GM12873 (cell line): Measurements from ENCODE around the gene ENTPD6.

ENCODE experiments used
- TF ChIP-seq, protein P1 (sequence below): IDR thresholded peaks from 2 replicates; pipeline ENCODE4 v1.5.1; 2012; ENCODE audit warnings: low read depth, mild to moderate bottlenecking, moderate library complexity, low read length, control low read depth; ENCODE audit not compliant: insufficient read depth; ENCODE audit errors: missing control alignments

ENTPD6 gene

DNA sequence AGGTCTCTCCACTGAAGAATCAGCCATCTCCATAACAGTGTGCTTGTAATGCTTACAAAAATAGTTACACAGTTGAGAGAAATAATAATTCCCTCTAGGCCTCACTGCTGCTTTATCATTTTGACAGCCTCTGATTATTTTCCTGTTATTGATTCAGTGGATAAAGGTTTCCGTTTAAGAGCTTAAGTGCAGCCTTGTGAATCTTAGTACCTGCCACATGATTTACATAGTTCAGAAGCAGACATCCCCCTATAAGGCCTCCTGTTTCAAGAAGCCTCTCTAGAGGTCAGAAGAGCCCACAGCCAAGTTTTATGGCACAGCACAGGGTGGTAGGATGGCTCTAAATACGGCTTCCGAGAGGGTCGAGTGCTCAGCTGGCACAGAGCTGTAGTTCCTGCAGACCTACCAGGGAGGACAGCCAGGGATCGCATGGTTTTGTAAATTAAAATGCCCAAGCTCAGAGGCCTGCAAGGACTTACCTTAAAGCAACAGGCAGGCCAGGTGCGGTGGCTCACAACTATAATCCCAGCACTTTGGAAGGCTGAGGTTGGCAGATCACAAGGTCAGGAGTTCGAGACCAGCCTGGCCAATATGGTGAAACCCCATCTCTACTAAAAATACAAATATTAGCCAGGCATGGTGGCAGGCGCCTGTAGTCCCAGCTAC is 34.8 kb downstream of the ENTPD6 start:
- TF ChIP-seq, protein P1, sequence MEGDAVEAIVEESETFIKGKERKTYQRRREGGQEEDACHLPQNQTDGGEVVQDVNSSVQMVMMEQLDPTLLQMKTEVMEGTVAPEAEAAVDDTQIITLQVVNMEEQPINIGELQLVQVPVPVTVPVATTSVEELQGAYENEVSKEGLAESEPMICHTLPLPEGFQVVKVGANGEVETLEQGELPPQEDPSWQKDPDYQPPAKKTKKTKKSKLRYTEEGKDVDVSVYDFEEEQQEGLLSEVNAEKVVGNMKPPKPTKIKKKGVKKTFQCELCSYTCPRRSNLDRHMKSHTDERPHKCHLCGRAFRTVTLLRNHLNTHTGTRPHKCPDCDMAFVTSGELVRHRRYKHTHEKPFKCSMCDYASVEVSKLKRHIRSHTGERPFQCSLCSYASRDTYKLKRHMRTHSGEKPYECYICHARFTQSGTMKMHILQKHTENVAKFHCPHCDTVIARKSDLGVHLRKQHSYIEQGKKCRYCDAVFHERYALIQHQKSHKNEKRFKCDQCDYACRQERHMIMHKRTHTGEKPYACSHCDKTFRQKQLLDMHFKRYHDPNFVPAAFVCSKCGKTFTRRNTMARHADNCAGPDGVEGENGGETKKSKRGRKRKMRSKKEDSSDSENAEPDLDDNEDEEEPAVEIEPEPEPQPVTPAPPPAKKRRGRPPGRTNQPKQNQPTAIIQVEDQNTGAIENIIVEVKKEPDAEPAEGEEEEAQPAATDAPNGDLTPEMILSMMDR: no peak

DNA sequence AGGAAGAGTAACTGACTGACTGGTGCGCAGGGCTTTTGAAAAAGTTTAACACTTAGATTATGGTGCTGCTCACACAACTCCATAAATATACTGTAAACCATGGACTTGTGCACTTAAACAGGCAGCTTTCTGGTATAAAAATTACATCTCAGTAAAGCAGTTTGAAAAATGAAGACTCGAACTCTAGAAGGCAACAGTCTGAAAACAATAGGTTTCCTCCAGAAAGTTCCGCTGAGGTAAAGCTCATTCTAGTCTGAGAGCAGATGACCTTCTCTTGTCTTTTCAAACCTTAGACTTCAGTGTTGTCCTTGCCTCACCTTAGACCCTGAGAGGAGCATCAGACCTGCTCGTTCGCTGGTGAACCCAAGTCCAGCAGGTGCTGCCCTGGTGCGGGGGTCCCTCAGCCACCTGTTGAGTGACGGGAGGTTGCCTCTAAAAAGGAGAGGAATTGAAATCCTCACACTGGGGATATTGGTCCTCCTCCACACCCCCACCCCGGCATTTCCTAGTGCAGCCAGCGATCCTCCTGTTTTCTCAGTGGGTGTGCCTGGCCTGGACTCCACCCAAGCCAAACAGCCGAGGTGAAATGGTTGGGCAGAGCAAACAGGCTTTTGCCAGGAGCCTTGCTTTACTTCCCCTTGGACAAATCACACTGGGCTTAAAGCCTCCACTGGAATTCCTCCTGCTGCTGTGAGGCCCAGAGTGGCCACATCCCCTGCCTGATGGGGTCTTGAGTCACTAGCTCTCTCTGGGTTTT is 37.7 kb downstream of the ENTPD6 start:
- TF ChIP-seq, protein P1: no peak

DNA sequence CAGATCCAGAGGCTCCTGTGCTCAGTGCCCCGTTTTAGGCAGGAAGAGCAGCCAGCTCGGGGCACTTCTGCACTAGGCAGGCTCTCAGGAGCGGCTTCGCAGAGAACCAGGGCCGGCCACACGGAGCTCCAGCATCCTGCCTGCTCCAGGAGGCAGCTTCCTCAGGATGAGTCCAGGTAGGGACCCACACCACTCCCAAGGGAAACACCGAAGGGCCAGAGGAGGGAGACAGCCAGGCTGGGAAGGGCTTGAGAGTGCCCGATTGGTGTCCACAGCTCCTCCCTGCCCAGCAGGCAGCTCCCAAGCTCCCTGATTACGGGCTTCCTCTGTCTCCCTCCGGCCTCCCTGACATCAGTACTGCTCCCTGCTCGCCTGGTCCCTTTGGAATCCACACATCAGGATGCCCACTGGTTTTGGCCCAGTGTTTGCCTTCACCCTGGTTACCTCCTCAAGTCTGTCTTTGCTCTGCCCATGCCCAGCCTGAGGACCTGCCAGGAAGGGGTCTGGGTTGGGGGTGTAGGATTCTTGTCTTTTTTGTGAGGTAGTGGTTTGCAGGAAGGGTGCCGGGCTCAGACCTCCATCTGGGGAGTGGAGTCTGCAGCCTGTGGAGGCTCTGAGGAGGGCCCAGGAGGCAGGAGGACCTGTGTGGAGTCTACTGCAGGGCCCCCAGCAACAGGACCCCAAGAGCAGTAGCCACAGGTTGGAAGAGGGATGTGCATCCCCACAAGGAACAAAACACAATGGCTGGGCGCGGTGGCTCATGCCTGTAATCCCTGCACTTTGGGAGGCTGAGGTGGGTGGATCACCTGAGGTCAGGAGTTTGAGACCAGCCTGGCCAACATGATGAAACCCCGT is 41.2 kb downstream of the ENTPD6 start:
- TF ChIP-seq, protein P1: no peak

DNA sequence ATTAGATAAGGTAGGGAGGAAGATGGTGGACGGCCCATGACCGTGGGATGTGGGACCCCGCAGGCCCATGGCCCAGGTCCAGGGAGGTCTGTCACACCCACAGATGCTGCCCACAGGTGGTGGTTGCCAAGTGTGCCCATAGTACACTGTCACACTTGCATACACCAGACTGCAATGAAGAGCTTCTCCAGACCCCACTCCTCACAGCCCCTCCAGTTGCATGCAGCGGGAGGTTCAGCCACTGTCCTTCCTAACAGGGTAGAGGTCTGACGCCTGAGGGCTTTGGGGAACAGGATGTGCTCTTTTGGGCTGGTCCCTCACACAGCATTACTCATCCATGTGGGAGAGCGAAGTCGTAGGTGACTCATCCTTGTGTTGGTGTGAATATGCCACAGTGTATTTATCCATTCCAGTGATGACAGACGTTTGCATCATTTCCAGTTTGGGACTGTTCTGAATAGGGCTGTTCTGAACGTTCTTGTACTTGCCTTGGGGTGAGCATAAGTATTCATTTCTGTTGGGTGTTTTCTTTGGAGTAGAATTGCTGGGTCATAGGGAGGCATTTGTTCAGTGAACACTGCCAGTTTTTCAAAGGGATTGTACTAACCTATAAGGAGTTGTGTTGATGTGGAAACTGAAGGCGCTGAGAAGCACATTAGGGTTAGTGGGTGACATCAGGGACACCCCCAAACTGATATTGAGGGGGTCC is 42.3 kb downstream of the ENTPD6 start:
- TF ChIP-seq, protein P1: no peak

DNA sequence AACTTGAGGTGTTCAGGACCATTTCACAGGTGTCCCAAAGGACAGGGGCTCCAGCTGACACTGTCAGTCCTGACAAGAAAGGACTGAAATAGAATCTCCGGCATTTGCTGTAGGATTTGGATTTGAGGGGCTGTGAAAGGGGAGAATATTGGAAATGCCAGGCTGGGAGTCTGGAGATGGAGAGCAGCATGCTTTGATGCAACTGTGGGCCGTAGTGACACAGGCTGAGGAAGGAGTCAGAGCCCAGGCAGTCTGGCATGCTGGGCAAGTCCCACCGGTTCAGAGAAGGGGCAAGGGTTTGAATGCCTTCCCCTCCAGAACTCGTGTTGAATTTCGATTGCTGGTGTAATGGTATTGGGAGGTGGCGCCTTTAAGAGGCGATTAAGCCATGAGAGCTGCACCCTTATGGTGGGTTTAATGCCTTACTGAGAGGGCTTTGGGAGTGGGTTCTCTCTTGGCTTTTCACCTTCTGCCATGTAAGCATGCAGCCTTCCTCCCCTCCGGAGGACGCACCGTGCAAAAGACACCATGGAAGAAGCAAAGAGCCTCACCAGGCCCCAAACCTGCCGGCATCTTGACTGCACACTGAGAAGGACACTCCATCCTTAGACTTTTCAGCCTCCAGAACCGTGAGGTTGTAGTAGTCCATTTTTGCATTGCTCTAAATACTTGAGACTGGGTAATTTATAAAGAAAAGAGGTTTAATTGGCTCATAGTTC is 43.0 kb downstream of the ENTPD6 start:
- TF ChIP-seq, protein P1: no peak

DNA sequence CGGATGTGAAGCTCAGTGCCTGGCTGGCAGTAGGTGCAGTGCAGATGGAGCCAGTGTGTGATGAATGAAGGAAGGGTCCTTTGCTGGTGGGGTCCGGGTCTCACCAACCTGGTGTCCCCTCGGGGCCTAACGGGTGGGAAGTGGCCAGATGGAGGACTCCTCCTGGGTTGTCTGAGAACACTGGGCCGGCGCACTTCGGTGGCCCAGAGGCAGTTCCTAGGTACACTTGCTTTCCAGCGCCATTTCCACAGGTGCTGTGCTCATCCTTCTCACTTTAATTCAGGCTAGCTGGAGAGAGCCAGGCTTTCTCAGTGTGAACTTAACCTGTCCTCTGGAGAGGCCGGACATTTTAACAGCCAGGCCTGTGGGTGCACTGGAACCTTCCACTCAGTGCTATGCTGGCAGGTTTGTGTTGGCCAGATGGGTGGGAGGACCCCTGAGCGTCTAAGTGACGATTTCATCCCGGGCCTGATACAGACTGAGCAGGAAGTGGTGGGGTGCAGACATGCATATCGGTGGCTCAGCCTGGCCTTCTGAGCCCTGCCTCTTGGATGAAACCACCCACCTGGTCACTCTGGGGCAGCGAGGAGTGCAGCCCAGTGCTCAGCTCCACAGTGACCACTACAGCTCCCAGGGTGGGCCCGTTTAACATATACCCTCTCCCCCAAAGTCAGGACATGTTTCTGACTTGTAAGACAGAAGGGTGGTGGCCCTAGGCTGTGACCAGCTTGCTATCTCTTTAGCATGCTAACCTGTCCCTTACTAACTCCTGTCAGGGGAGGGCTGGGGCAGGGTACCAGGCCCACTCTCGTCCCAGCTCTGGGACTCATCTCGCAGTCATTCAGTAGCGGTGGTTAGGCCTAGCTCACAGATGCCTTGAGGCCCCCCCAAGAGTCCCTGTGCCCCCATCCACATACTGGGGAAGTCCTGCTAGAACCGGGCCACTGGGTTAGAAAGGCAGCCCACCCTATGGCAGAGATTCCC is 44.2 kb downstream of the ENTPD6 start:
- TF ChIP-seq, protein P1: no peak
